RWPE1 (cell line): ENCODE data around the gene REV3L.

ENCODE experiments used
- CTCF ChIA-PET: fragments of 350-600 bp; sonication (Branson Sonifier 250); formaldehyde crosslinking; extraction: SDS; loops from one replicate; lab custom pipeline; 2021; lab: Yijun Ruan, JAX
- POLR2A ChIA-PET: fragments of 400-600 bp; formaldehyde crosslinking; extraction: SDS; loops from one replicate; lab custom pipeline; 2020; ENCODE audit warnings: antibody characterized with exemption; ENCODE audit not compliant: low non-redundant PET; lab: Yijun Ruan, JAX
- DNase-seq: peaks from one replicate; pipeline ENCODE4 v3.0.0; 2012; ENCODE audit warnings: low spot score
- H3K27ac ChIP-seq: fragments of 450-650 bp; 2 replicates; pipeline ENCODE4 v1.5.1; 2017
- TF ChIP-seq, protein P1 (sequence below): fragments of 450-650 bp; conservative IDR thresholded peaks from 2 replicates; pipeline ENCODE4 v1.5.1; 2017; ENCODE audit warnings: low read depth, mild to moderate bottlenecking

Gene REV3L

GRCh38 chr6:111499269-111499793, 16.3 kb upstream of the REV3L start:
- TF ChIP-seq, protein P1, sequence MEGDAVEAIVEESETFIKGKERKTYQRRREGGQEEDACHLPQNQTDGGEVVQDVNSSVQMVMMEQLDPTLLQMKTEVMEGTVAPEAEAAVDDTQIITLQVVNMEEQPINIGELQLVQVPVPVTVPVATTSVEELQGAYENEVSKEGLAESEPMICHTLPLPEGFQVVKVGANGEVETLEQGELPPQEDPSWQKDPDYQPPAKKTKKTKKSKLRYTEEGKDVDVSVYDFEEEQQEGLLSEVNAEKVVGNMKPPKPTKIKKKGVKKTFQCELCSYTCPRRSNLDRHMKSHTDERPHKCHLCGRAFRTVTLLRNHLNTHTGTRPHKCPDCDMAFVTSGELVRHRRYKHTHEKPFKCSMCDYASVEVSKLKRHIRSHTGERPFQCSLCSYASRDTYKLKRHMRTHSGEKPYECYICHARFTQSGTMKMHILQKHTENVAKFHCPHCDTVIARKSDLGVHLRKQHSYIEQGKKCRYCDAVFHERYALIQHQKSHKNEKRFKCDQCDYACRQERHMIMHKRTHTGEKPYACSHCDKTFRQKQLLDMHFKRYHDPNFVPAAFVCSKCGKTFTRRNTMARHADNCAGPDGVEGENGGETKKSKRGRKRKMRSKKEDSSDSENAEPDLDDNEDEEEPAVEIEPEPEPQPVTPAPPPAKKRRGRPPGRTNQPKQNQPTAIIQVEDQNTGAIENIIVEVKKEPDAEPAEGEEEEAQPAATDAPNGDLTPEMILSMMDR: no peak
- ChIA-PET POLR2A (no interaction called here), CTCF (no interaction called here)
- no peak overlapping the region for H3K27ac ChIP-seq
- DNase-seq: no peak

GRCh38 chr6:111494951-111495635, 12.1 kb upstream of the REV3L start:
- no peak for DNase-seq
- POLR2A ChIA-PET: no interaction called here
- CTCF ChIA-PET: interaction anchor here (0.6 kb wide), 1 partner anchor 1272 kb away, joined by 3 read pairs; no protein-coding TSS in a partner anchor
- no peak overlapping the region for H3K27ac ChIP-seq
- TF ChIP-seq, protein P1: no peak

DNA sequence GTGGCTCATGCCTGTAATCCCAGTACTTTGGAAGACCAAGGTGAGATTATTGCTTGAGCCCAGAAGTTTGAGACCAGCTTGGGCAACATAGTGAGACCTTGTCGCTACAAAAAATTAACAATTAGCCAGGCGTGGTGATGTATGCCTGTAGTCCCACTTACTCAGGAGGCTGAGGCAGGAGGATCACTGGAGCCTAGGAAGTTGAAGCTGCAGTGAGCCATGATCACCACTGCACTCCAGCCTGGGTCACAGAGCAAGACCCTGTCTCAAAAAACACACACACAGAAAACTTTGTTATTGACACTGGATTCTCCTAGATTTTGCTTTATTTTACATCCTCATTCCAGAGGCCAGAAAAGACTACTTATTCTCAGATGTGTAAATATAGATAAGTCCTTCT, 9.5 kb upstream of the REV3L start:
- no peak for DNase-seq
- POLR2A ChIA-PET: no interaction called here
- CTCF ChIA-PET: interaction anchor here (0.6 kb wide), 1 partner anchor 170 kb away, joined by 3 read pairs; no protein-coding TSS in a partner anchor
- H3K27ac ChIP-seq: no peak overlapping the region
- TF ChIP-seq, protein P1: no peak

- no peak for DNase-seq
- POLR2A ChIA-PET: no interaction called here
- TF ChIP-seq, protein P1: no peak
- CTCF ChIA-PET: interaction anchor here (0.6 kb wide), 1 partner anchor 14 kb away, joined by 3 read pairs; no protein-coding TSS in a partner anchor
- H3K27ac ChIP-seq: no peak overlapping the region
Observed at GRCh38 chr6:111490067-111490466, 7.0 kb upstream of the REV3L start.

DNA sequence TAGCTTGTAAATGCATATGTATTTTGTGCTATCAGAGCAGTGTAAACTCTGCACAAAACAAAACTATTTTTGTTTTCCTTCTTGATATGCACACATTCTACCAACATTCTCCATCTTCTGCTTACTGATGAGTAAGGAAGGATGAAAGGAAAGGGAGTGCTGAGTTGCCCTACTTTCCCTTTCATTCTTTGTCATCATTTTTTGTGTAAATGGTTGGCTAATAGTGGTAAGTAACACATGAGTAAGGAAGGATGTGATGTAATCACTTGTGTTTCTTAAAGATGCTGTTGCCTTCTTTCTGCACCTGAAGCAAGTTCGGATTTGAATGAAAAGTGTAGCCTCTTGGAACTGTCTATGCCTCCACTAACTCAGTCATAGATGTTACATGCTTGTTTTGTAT, 4.6 kb upstream of the REV3L start:
- DNase-seq: peak; percentile 55
- POLR2A ChIA-PET: no interaction called here
- no peak overlapping the region for H3K27ac ChIP-seq
- TF ChIP-seq, protein P1: no peak
- CTCF ChIA-PET: interaction anchor here (0.5 kb wide), 1 partner anchor 13 kb away, joined by 3 read pairs; no protein-coding TSS in a partner anchor

DNA sequence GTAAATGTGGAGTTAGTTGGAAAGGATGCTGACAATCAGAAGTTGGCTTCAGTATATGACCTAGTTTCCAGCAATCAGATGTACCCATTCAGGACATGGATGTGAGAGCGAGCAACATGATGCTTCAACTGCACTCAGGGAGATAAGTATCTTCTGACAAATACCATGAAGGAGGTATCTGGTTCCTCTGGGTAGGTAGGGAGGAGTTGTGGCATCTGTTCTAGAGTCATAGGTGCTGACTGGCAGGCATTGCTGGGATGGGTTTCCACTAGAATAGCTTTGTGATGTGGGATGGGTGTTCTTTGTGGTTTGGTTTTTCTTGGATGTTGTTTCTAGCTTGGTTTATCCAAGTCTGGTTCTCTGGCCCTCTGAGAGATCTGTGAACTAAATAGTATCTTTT, 3.9 kb upstream of the REV3L start:
- ChIA-PET POLR2A (no interaction called here), CTCF (interaction anchor here (0.6 kb wide), 1 partner anchor 1327 kb away, joined by 3 read pairs; no protein-coding TSS in a partner anchor)
- TF ChIP-seq, protein P1: no peak
- DNase-seq: no peak
- H3K27ac ChIP-seq: no peak overlapping the region
